ENCODE measurements around the gene VOPP1. TPM values are rescaled to one million over a fixed set of nuclear protein-coding genes. Genes with fewer than 3 reads are reported as not detected.

VOPP1 gene
- total RNA-seq, 5 donors from 2014 or later (not counting 1 experiment from before 2014, with no cell fraction given): 84.0 to 106 (median 94.8) TPM

DNA sequence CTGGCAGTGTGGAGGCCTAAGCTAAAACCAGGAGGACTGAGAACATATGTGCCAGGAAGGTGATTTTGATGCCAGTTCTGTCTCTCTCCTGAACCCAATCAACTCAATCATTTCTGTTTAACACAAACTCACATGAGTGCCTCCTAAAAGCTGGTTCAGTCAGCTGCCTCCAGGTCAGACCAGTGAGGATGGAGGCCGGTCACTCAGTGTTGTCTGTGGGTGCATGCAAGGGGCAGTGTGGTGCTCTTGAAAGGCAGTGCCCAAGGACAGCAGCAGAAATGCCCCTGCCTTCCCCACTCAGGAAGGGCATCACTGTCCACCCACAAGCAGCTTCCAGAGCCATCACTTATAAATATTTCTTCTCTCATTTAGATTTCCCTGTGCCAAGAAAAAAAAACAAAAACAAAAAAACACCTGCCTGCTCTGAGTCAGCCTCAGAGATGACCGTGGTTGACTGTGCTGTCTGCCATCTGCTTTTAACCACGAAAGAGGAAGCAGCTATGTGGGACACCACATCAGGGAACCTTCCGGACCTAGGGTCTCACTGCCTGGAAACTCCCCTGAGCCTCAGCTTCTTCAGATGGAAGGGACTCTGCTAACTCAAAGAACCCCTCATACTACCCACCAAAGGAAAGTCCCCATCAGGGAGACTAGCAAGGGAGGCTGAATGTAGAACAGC is 39.1 kb downstream of the VOPP1 start:
- H3K9me3 ChIP-seq: no peaks in the 10 kb centered on the region
- H3K36me3 ChIP-seq (ENCODE audit: control insufficient read depth in 2 of 2, extremely low read depth in 1 of 2, insufficient read depth in 1 of 2, low read length in 1 of 2): no peaks in the 10 kb centered on the region
- Mint-ChIP-seq H3K27me3 (no peaks in the 10 kb centered on the region), H3K36me3 (peaks cover 3% of the 10 kb centered on the region), H3K4me3 (peak overlapping the region; percentile 71 to 79 (median 75)), H3K4me1 (peaks cover 86 to 89% (median 87%) of the 10 kb centered on the region in 3 donors), H3K27ac (peak overlapping the region; percentile 92 to 97), H3K9me3 (no peaks in the 10 kb centered on the region)
- H3K27ac ChIP-seq (ENCODE audit: low read length): peak overlapping the region; percentile 76
- H3K27me3 ChIP-seq (replicated peaks in 1 of 2; ENCODE audit: control insufficient read depth in 2 of 2, extremely low read depth in 1 of 2, insufficient read depth in 2 of 2, low read length in 1 of 2): no peaks in the 10 kb centered on the region
- DNase-seq (peak; percentile 34 to 86 (median 70)), ATAC-seq (replicated peaks in 1 of 4) (peak; percentile 57 to 91 (median 76))
- H3K4me1 ChIP-seq (ENCODE audit: control insufficient read depth in 1 of 2, extremely low read depth in 1 of 2, insufficient read depth in 2 of 2, low read length in 2 of 2): peaks cover 23 to 65% of the 10 kb centered on the region in 2 experiments
- WGBS (ENCODE audit: insufficient coverage): 11% methylated on average over 3 of the region's 4 CpGs
- POLR2A ChIA-PET: interaction anchor here (0.6 to 1.4 kb wide), 7 partner anchors 13 to 133 kb away, joined by 3 to 5 read pairs (median 3); partner anchors contain the start of gene VOPP1 (in 1 of the 2)
- CTCF ChIA-PET: interaction anchor here (0.6 to 1.7 kb wide), 7 partner anchors 11 to 458 kb away, joined by 3 to 7 read pairs (median 5); no protein-coding TSS in a partner anchor
- H3K4me3 ChIP-seq (ENCODE audit: control insufficient read depth in 1 of 2, extremely low read depth in 1 of 2, low read length in 1 of 2): no peak overlapping the region

DNA sequence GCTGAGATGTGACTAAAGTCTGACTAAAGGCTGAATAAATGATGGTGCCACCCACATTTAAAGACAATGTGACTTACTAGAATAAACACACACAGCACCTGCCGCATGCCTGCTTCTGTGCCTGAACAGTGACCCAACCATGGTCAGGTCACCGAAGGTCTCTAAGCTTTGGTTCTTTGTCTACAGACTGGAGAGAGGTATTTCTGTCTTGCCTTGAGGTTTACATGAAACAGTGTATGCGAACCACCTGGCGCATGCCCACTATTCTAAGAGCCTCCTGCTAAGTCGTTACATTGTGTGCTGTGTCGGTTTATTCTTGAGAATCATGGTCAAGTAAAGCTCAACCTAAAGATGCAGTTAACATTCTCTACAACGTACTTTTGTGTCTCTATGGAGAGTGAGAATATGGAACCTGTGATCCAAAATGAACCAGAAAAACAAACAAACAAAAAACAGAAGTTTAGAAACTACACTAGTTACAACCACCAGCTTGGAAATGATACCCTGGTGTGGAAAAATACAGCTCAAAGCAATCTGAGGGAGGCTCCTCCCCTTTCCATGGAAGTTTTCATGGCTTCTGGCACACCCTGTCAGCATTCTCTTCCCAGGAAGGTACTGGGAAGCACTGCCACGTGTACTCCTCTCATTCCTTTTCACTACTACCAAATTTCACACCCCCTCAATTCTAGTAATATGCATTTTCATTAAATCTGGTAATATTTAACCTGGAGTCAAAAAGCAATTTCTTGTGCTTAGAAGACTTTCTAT is 40.0 kb downstream of the VOPP1 start:
- Mint-ChIP-seq H3K4me3 (peak overlapping the region in 2 of 3 donors; percentile 15 to 79), H3K27ac (peak overlapping the region; percentile 92 to 97), H3K27me3 (no peaks in the 10 kb centered on the region), H3K4me1 (peaks cover 80 to 84% (median 82%) of the 10 kb centered on the region in 3 donors), H3K36me3 (no peaks in the 10 kb centered on the region), H3K9me3 (no peaks in the 10 kb centered on the region)
- Histone ChIP-seq H3K4me3 (ENCODE audit: control insufficient read depth in 1 of 2, extremely low read depth in 1 of 2, low read length in 1 of 2) (no peak overlapping the region), H3K27me3 (replicated peaks in 1 of 2; ENCODE audit: control insufficient read depth in 2 of 2, extremely low read depth in 1 of 2, insufficient read depth in 2 of 2, low read length in 1 of 2) (no peaks in the 10 kb centered on the region), H3K4me1 (ENCODE audit: control insufficient read depth in 1 of 2, extremely low read depth in 1 of 2, insufficient read depth in 2 of 2, low read length in 2 of 2) (peaks cover 23 to 56% of the 10 kb centered on the region in 2 experiments), H3K9me3 (no peaks in the 10 kb centered on the region), H3K36me3 (ENCODE audit: control insufficient read depth in 2 of 2, extremely low read depth in 1 of 2, insufficient read depth in 1 of 2, low read length in 1 of 2) (no peaks in the 10 kb centered on the region), H3K27ac (ENCODE audit: low read length) (peak overlapping the region; percentile 13)
- ATAC-seq (replicated peaks in 1 of 4): no peak
- ChIA-PET CTCF (interaction anchor here (1.2 to 1.6 kb wide), 2 partner anchors 16 to 36 kb away, joined by 4 to 5 read pairs; no protein-coding TSS in a partner anchor), POLR2A (interaction anchor here in 1 of 2 donors (0.6 kb wide), 1 partner anchor 14 kb away, joined by 3 read pairs; no protein-coding TSS in a partner anchor)
- WGBS (ENCODE audit: insufficient coverage): 71% methylated on average over 2 of the region's 8 CpGs
- no peak for DNase-seq

DNA sequence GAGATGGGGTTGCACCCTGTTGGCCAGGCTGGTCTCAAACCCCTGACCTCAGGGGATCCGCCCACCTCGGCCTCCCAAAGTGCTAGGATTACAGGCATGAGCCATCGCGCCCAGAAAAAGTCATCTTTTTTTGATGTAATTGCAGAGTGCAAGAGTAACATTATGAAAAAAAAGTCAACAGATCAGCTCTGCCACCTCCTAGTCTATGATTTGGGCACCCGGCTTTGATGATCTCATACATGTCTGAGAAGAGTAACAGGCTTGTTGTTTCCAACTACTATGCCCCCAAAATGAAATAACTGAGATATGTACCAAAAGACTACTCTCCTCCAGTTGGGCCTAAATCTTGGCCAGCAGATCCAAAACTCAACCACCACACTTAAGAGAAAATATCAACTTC is 40.8 kb downstream of the VOPP1 start:
- H3K4me3 ChIP-seq (ENCODE audit: control insufficient read depth in 1 of 2, extremely low read depth in 1 of 2, low read length in 1 of 2): no peak overlapping the region
- peak overlapping the region; percentile 92 to 97 for H3K27ac Mint-ChIP-seq
- no peak overlapping the region for H3K27ac ChIP-seq (ENCODE audit: low read length)
- peaks cover 20 to 48% of the 10 kb centered on the region in 2 experiments for H3K4me1 ChIP-seq (ENCODE audit: control insufficient read depth in 1 of 2, extremely low read depth in 1 of 2, insufficient read depth in 2 of 2, low read length in 2 of 2)
- no peaks in the 10 kb centered on the region for H3K27me3 Mint-ChIP-seq
- H3K9me3 ChIP-seq: no peaks in the 10 kb centered on the region
- H3K27me3 ChIP-seq (replicated peaks in 1 of 2; ENCODE audit: control insufficient read depth in 2 of 2, extremely low read depth in 1 of 2, insufficient read depth in 2 of 2, low read length in 1 of 2): no peaks in the 10 kb centered on the region
- POLR2A ChIA-PET: no interaction called here
- peak overlapping the region in 2 of 3 donors; percentile 13 to 79 for H3K4me3 Mint-ChIP-seq
- DNase-seq (no peak), ATAC-seq (replicated peaks in 1 of 4) (no peak)
- H3K9me3 Mint-ChIP-seq: no peaks in the 10 kb centered on the region
- no peaks in the 10 kb centered on the region for H3K36me3 ChIP-seq (ENCODE audit: control insufficient read depth in 2 of 2, extremely low read depth in 1 of 2, insufficient read depth in 1 of 2, low read length in 1 of 2)
- H3K36me3 Mint-ChIP-seq: no peaks in the 10 kb centered on the region
- H3K4me1 Mint-ChIP-seq: peaks cover 78 to 84% (median 81%) of the 10 kb centered on the region in 3 donors
- CTCF ChIA-PET: interaction anchor here in 1 of 2 donors (1.2 kb wide), 1 partner anchor 37 kb away, joined by 4 read pairs; no protein-coding TSS in a partner anchor
- WGBS (ENCODE audit: insufficient coverage): 86% methylated on average over 1 of the region's 5 CpGs

- ChIA-PET CTCF (no interaction called here), POLR2A (no interaction called here)
- H3K27me3 Mint-ChIP-seq: no peaks in the 10 kb centered on the region
- H3K4me1 Mint-ChIP-seq: peaks cover 50 to 81% (median 71%) of the 10 kb centered on the region in 3 donors
- H3K9me3 Mint-ChIP-seq: no peaks in the 10 kb centered on the region
- Histone ChIP-seq H3K9me3 (no peaks in the 10 kb centered on the region), H3K4me3 (ENCODE audit: control insufficient read depth in 1 of 2, extremely low read depth in 1 of 2, low read length in 1 of 2) (no peak overlapping the region), H3K27me3 (replicated peaks in 1 of 2; ENCODE audit: control insufficient read depth in 2 of 2, extremely low read depth in 1 of 2, insufficient read depth in 2 of 2, low read length in 1 of 2) (no peaks in the 10 kb centered on the region), H3K4me1 (ENCODE audit: control insufficient read depth in 1 of 2, extremely low read depth in 1 of 2, insufficient read depth in 2 of 2, low read length in 2 of 2) (peaks cover 0 to 18% of the 10 kb centered on the region in 2 experiments), H3K36me3 (ENCODE audit: control insufficient read depth in 2 of 2, extremely low read depth in 1 of 2, insufficient read depth in 1 of 2, low read length in 1 of 2) (peaks cover 0 to 6% of the 10 kb centered on the region in 2 donors), H3K27ac (ENCODE audit: low read length) (no peak overlapping the region)
- no peak overlapping the region for H3K27ac Mint-ChIP-seq
- ATAC-seq (replicated peaks in 1 of 4) (no peak), DNase-seq (no peak)
- H3K36me3 Mint-ChIP-seq: no peaks in the 10 kb centered on the region
- no CpG with 5 or more reads among the region's 4 CpGs for WGBS (ENCODE audit: insufficient coverage)
- H3K4me3 Mint-ChIP-seq: no peak overlapping the region
Measured at GRCh38 chr7:55527307-55527706, 45.0 kb downstream of the VOPP1 start.

- Mint-ChIP-seq H3K4me1 (peaks cover 48 to 80% (median 68%) of the 10 kb centered on the region in 3 donors), H3K27ac (no peak overlapping the region), H3K4me3 (no peak overlapping the region), H3K9me3 (no peaks in the 10 kb centered on the region), H3K27me3 (no peaks in the 10 kb centered on the region), H3K36me3 (no peaks in the 10 kb centered on the region)
- no peak for ATAC-seq (replicated peaks in 1 of 4)
- Histone ChIP-seq H3K36me3 (ENCODE audit: control insufficient read depth in 2 of 2, extremely low read depth in 1 of 2, insufficient read depth in 1 of 2, low read length in 1 of 2) (peaks cover 0 to 6% of the 10 kb centered on the region in 2 donors), H3K27me3 (replicated peaks in 1 of 2; ENCODE audit: control insufficient read depth in 2 of 2, extremely low read depth in 1 of 2, insufficient read depth in 2 of 2, low read length in 1 of 2) (no peaks in the 10 kb centered on the region), H3K27ac (ENCODE audit: low read length) (no peak overlapping the region), H3K4me3 (ENCODE audit: control insufficient read depth in 1 of 2, extremely low read depth in 1 of 2, low read length in 1 of 2) (no peak overlapping the region), H3K4me1 (ENCODE audit: control insufficient read depth in 1 of 2, extremely low read depth in 1 of 2, insufficient read depth in 2 of 2, low read length in 2 of 2) (peaks cover 0 to 17% of the 10 kb centered on the region in 2 experiments), H3K9me3 (no peaks in the 10 kb centered on the region)
- no peak for DNase-seq
- ChIA-PET POLR2A (no interaction called here), CTCF (no interaction called here)
- 87% methylated on average over 5 of the region's 5 CpGs for WGBS (ENCODE audit: insufficient coverage)
Measured at GRCh38 chr7:55526770-55527169, 45.5 kb downstream of the VOPP1 start.

DNA sequence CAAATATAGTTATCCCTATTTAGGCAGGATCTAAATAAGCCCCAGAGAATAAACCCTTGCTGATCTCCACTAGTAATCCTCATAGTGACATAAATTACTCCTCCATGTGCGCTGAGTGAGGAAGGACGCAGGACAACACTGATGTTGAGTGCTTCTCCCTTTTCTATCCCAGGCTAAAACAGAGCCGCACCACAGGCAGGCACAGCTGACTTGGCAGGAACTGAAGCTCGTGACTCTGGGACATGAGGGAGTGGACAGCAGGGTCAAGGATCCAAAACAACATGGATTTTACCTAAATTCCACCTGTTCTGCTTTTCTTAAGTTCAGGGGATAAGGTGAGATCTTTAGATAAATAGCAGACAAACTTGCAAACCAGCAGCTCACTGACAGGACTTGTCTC is 46.0 kb downstream of the VOPP1 start:
- Histone ChIP-seq H3K36me3 (ENCODE audit: control insufficient read depth in 2 of 2, extremely low read depth in 1 of 2, insufficient read depth in 1 of 2, low read length in 1 of 2) (peaks cover 0 to 6% of the 10 kb centered on the region in 2 donors), H3K27ac (ENCODE audit: low read length) (no peak overlapping the region), H3K4me3 (ENCODE audit: control insufficient read depth in 1 of 2, extremely low read depth in 1 of 2, low read length in 1 of 2) (no peak overlapping the region), H3K9me3 (no peaks in the 10 kb centered on the region), H3K4me1 (ENCODE audit: control insufficient read depth in 1 of 2, extremely low read depth in 1 of 2, insufficient read depth in 2 of 2, low read length in 2 of 2) (peaks cover 0 to 21% of the 10 kb centered on the region in 2 experiments), H3K27me3 (replicated peaks in 1 of 2; ENCODE audit: control insufficient read depth in 2 of 2, extremely low read depth in 1 of 2, insufficient read depth in 2 of 2, low read length in 1 of 2) (no peaks in the 10 kb centered on the region)
- Mint-ChIP-seq H3K27me3 (no peaks in the 10 kb centered on the region), H3K4me3 (no peak overlapping the region), H3K4me1 (peaks cover 44 to 78% (median 66%) of the 10 kb centered on the region in 3 donors), H3K36me3 (no peaks in the 10 kb centered on the region), H3K9me3 (no peaks in the 10 kb centered on the region), H3K27ac (no peak overlapping the region)
- POLR2A ChIA-PET: no interaction called here
- CTCF ChIA-PET: no interaction called here
- ATAC-seq (replicated peaks in 1 of 4): no peak
- no CpG with 5 or more reads among the region's 4 CpGs for WGBS (ENCODE audit: insufficient coverage)
- no peak for DNase-seq
